Esophagus squamous epithelium (tissue), 5 donors: ENCODE measurements around the gene ZBTB38. TPM values are rescaled to one million over a fixed set of nuclear protein-coding genes. Genes with fewer than 3 reads are reported as not detected.

Experiments
- DNase-seq: peaks from one replicate; lab custom pipeline; 2025; lab: John Stamatoyannopoulos, UW
- H3K27ac ChIP-seq, 4 donors: fragments of 200-600 bp; sonication (generic); one replicate each; pipeline ENCODE4 v1.5.1; 2016 to 2019; ENCODE audit warnings: mild to moderate bottlenecking in 1 of 4
- H3K27me3 ChIP-seq, 4 donors: fragments of 200-600 bp; sonication (generic); 1 replicate in 3 of 4; 2 replicates in 1 of 4; pipeline versions ENCODE4 v1.5.1 to v1.6.0; 2017 to 2021; ENCODE audit warnings: antibody characterized with exemption in 1 of 4
- H3K36me3 ChIP-seq, 3 donors: fragments of 200-600 bp; sonication (generic); one replicate each; pipeline ENCODE4 v1.5.1; 2016 to 2019
- H3K4me1 ChIP-seq, 3 donors: fragments of 200-600 bp; sonication (generic); one replicate each; pipeline ENCODE4 v1.5.1; 2017 to 2019
- H3K4me3 ChIP-seq, 4 donors: fragments of 200-600 bp; sonication (generic); 1 replicate in 3 of 4; 2 replicates in 1 of 4; pipeline ENCODE4 v1.5.1; 2016 to 2019; ENCODE audit warnings: mild to moderate bottlenecking in 2 of 4, moderate library complexity in 1 of 4
- H3K9me3 ChIP-seq, 3 donors: fragments of 200-600 bp; sonication (generic); one replicate each; pipeline ENCODE4 v1.5.1; 2016 to 2019
- CTCF ChIP-seq, 6 experiments: fragments of 450-650 bp in 4 of 6; fragments of 200-600 bp in 2 of 6; sonication (generic) in 2 of 6; IDR thresholded peaks; one replicate each; pipeline ENCODE4 v1.5.1; 2016 to 2019; ENCODE audit warnings: antibody characterized with exemption in 6 of 6, mild to moderate bottlenecking in 4 of 6, moderate library complexity in 4 of 6
- POLR2A ChIP-seq, 4 donors: fragments of 450-650 bp; IDR thresholded peaks; one replicate each; pipeline ENCODE4 v1.6.1; 2017; ENCODE audit warnings: antibody characterized with exemption in 4 of 4, mild to moderate bottlenecking in 4 of 4, moderate library complexity in 3 of 4
- WGBS, 2 donors: methylation state at CpG; one replicate each; pipeline ENCODE4 v1.1.5; 2018; 5-methylcytosine and 5-hydroxymethylcytosine counted together
- intact Hi-C: fragments of 100-400 bp; cut with DNase I; formaldehyde crosslinking; loops from one replicate; pipeline ENCODE4 v1.15.0; 2022
- total RNA-seq, 4 donors: library from RNA; depleted of rRNA; stranded (reverse); fragments of >200 nt; gene quantifications; one replicate each; pipeline ENCODE4 v1.1.0, GENCODE V29; 2016
- donor health status: DM: yes; HTN: yes; CAD: no.

ZBTB38 gene
- total RNA-seq, 4 donors from 2014 or later = 15.6 to 54.4 (median 33.1) TPM

GRCh38 chr3:141392416-141392815, 24.1 kb downstream of the ZBTB38 start:
- no peak for TF ChIP-seq CTCF (IDR thresholded peaks at IDR 0.05)
- TF ChIP-seq POLR2A (IDR thresholded peaks at IDR 0.05) = no peak
- no peak for DNase-seq
- H3K4me1 ChIP-seq = peaks cover 0 to 55% (median 5%) of the 10 kb centered on the region in 3 donors
- H3K27ac ChIP-seq = peak overlapping the region in 1 of 4 donors; percentile 30
- H3K4me3 ChIP-seq = no peak overlapping the region
- 80 to 91% methylated on average over 5 of the region's 5 CpGs for whole genome bisulfite sequencing, 2 donors
- peaks cover 0 to 12% (median 0%) of the 10 kb centered on the region in 3 donors for H3K36me3 ChIP-seq
- H3K27me3 ChIP-seq = no peaks in the 10 kb centered on the region
- intact Hi-C loops = no loop called here
- no peaks in the 10 kb centered on the region for H3K9me3 ChIP-seq

GRCh38 chr3:141392897-141393734, 24.8 kb downstream of the ZBTB38 start:
- intact Hi-C loops = no loop called here
- DNase-seq = no peak
- Histone ChIP-seq H3K9me3 (no peaks in the 10 kb centered on the region), H3K4me1 (peaks cover 0 to 48% (median 5%) of the 10 kb centered on the region in 3 donors), H3K27ac (peak overlapping the region in 3 of 4 donors; percentile 45 to 58 (median 51)), H3K36me3 (peaks cover 0 to 12% (median 0%) of the 10 kb centered on the region in 3 donors), H3K27me3 (no peaks in the 10 kb centered on the region), H3K4me3 (no peak overlapping the region)
- WGBS, 2 donors = 54 to 68% methylated on average over 5 to 6 of the region's 6 CpGs
- TF ChIP-seq POLR2A (IDR thresholded peaks at IDR 0.05) (no peak), CTCF (IDR thresholded peaks at IDR 0.05) (no peak)

GRCh38 chr3:141393735-141394076, 25.4 kb downstream of the ZBTB38 start:
- TF ChIP-seq CTCF (IDR thresholded peaks at IDR 0.05) (no peak), POLR2A (IDR thresholded peaks at IDR 0.05) (no peak)
- Histone ChIP-seq H3K4me3 (no peak overlapping the region), H3K9me3 (no peaks in the 10 kb centered on the region), H3K36me3 (peaks cover 0 to 12% (median 0%) of the 10 kb centered on the region in 3 donors), H3K4me1 (peaks cover 0 to 42% (median 4%) of the 10 kb centered on the region in 3 donors), H3K27me3 (no peaks in the 10 kb centered on the region), H3K27ac (peak overlapping the region in 3 of 4 donors; percentile 45 to 58 (median 51))
- 88 to 93% methylated on average over 7 of the region's 7 CpGs for WGBS, 2 donors
- intact Hi-C loops = no loop called here
- DNase-seq = no peak

GRCh38 chr3:141394560-141394959, 26.3 kb downstream of the ZBTB38 start:
- 83% methylated on average over 2 to 3 of the region's 3 CpGs for whole genome bisulfite sequencing, 2 donors

More at GRCh38 chr3:141394560-141394959, 26.3 kb downstream of the ZBTB38 start:
- intact Hi-C loops = no loop called here
- peak overlapping the region in 1 of 4 donors; percentile 9 for H3K27ac ChIP-seq
- H3K36me3 ChIP-seq = peaks cover 0 to 12% (median 0%) of the 10 kb centered on the region in 3 donors
- TF ChIP-seq POLR2A (IDR thresholded peaks at IDR 0.05) = no peak
- no peak for TF ChIP-seq CTCF (IDR thresholded peaks at IDR 0.05)
- DNase-seq = no peak
- peaks cover 0 to 39% (median 4%) of the 10 kb centered on the region in 3 donors for H3K4me1 ChIP-seq
- no peaks in the 10 kb centered on the region for H3K27me3 ChIP-seq
- no peaks in the 10 kb centered on the region for H3K9me3 ChIP-seq
- no peak overlapping the region for H3K4me3 ChIP-seq
